ENCODE data around the gene CDH13. TPM values are rescaled to one million over a fixed set of nuclear protein-coding genes. Genes with fewer than 3 reads are reported as not detected.

Gene CDH13
- total and polyA plus RNA-seq, 2 donors (not counting 1 experiment from before 2014, with no cell fraction given): 27.6 to 96.7 TPM

DNA sequence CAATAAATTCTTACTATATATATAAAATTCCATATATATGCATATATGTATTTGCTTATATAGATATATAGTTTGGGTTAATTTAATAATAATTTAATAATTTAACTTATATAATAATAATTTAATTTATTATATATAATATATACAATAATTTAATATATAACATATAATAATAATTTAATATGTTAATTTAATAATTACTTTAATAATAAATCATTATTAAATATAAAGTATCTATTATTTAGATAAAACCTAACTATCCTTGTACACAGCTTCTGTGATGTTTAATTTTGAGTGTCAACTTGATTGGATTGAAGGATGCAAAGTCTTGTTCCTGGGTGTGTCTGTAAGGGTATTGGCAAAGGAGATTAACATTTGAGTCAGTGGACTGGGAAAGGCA, 40.6 kb upstream of the CDH13 start:
- Histone ChIP-seq H3K4me1 (ENCODE audit: control insufficient read depth, extremely low read depth, insufficient read depth, low read length) (no peaks in the 10 kb centered on the region), H3K9ac (ENCODE audit: insufficient read depth, low read length) (no peak overlapping the region), H3K4me2 (ENCODE audit: extremely low read depth, insufficient read depth, low read length) (no peak overlapping the region), H3K79me2 (ENCODE audit: control insufficient read depth, insufficient read depth, low read length) (no peaks in the 10 kb centered on the region), H3K9me3 (ENCODE audit: control insufficient read depth, insufficient read depth, low read depth, low read length) (no peaks in the 10 kb centered on the region), H2AFZ (ENCODE audit: low read length) (no peak overlapping the region), H3K36me3 (ENCODE audit: control insufficient read depth, insufficient read depth, low read length) (no peaks in the 10 kb centered on the region), H4K20me1 (ENCODE audit: control insufficient read depth, extremely low read depth, insufficient read depth, low read length) (no peaks in the 10 kb centered on the region), H3K27ac (ENCODE audit: insufficient read depth, low read length) (no peak overlapping the region), H3K4me3 (replicated peaks in 1 of 4; ENCODE audit: control extremely low read depth in 1 of 4, insufficient read depth in 1 of 4, low read depth in 3 of 4, low read length in 4 of 4) (no peak overlapping the region), H3K27me3 (ENCODE audit: control insufficient read depth, insufficient read depth, low read length) (no peaks in the 10 kb centered on the region)
- no peak for DNase-seq (ENCODE audit: low read depth in 2 of 2)
- TF ChIP-seq EZH2 (IDR thresholded peaks at IDR 0.05; ENCODE audit: low read length, missing control alignments): no peak
- TF ChIP-seq, protein P1, sequence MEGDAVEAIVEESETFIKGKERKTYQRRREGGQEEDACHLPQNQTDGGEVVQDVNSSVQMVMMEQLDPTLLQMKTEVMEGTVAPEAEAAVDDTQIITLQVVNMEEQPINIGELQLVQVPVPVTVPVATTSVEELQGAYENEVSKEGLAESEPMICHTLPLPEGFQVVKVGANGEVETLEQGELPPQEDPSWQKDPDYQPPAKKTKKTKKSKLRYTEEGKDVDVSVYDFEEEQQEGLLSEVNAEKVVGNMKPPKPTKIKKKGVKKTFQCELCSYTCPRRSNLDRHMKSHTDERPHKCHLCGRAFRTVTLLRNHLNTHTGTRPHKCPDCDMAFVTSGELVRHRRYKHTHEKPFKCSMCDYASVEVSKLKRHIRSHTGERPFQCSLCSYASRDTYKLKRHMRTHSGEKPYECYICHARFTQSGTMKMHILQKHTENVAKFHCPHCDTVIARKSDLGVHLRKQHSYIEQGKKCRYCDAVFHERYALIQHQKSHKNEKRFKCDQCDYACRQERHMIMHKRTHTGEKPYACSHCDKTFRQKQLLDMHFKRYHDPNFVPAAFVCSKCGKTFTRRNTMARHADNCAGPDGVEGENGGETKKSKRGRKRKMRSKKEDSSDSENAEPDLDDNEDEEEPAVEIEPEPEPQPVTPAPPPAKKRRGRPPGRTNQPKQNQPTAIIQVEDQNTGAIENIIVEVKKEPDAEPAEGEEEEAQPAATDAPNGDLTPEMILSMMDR (conservative IDR thresholded peaks at IDR 0.05 in 1 of 2, IDR thresholded peaks at IDR 0.05 in 1 of 2; ENCODE audit: low read depth in 1 of 2, low read length in 2 of 2): no peak

DNA sequence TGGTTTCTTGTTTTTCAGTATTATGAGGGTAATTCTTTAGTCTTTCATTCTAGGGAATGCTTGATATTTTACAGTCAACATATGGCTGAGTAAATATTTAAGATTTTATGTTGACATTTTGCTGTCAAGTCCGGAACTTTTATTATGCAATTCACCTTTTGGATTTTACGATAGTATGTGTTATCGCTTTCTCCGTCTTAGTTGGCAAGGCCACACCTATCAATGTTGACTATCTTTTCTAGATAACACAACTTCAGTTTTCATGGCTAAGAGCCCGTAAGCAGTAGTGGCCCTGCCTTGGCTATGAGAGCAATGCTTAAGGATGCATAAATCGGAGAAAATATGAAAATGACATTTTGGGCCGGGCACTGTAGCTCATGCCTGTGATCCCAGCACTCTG, 39.5 kb upstream of the CDH13 start:
- Histone ChIP-seq H3K4me1 (ENCODE audit: control insufficient read depth, extremely low read depth, insufficient read depth, low read length) (no peaks in the 10 kb centered on the region), H4K20me1 (ENCODE audit: control insufficient read depth, extremely low read depth, insufficient read depth, low read length) (no peaks in the 10 kb centered on the region), H3K9ac (ENCODE audit: insufficient read depth, low read length) (no peak overlapping the region), H2AFZ (ENCODE audit: low read length) (no peak overlapping the region), H3K4me2 (ENCODE audit: extremely low read depth, insufficient read depth, low read length) (no peak overlapping the region), H3K27ac (ENCODE audit: insufficient read depth, low read length) (no peak overlapping the region), H3K79me2 (ENCODE audit: control insufficient read depth, insufficient read depth, low read length) (no peaks in the 10 kb centered on the region), H3K27me3 (ENCODE audit: control insufficient read depth, insufficient read depth, low read length) (no peaks in the 10 kb centered on the region), H3K36me3 (ENCODE audit: control insufficient read depth, insufficient read depth, low read length) (no peaks in the 10 kb centered on the region), H3K4me3 (replicated peaks in 1 of 4; ENCODE audit: control extremely low read depth in 1 of 4, insufficient read depth in 1 of 4, low read depth in 3 of 4, low read length in 4 of 4) (no peak overlapping the region), H3K9me3 (ENCODE audit: control insufficient read depth, insufficient read depth, low read depth, low read length) (no peaks in the 10 kb centered on the region)
- TF ChIP-seq, protein P1 (conservative IDR thresholded peaks at IDR 0.05 in 1 of 2, IDR thresholded peaks at IDR 0.05 in 1 of 2; ENCODE audit: low read depth in 1 of 2, low read length in 2 of 2): no peak
- TF ChIP-seq EZH2 (IDR thresholded peaks at IDR 0.05; ENCODE audit: low read length, missing control alignments): no peak
- no peak for DNase-seq (ENCODE audit: low read depth in 2 of 2)

DNA sequence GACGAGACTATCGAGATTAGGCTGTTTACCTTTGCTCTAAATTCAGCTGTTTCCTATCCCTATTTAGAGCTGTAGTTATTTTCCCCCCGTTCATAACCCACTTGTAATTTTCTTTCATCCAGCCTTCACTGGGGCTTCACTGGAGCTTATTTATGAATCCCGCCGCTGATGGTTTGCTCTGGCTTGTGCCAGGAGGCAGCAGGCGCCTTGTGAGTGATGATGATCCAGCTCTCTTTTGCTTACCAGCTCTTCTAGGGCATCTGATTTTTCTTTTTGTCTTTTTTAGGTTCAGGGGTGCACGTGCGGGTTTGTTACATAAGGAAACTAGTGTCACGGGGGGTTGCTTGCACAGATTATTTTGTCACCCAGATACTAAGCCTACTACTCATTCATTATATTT, 37.4 kb upstream of the CDH13 start:
- Histone ChIP-seq H3K36me3 (ENCODE audit: control insufficient read depth, insufficient read depth, low read length) (no peaks in the 10 kb centered on the region), H3K27ac (ENCODE audit: insufficient read depth, low read length) (no peak overlapping the region), H2AFZ (ENCODE audit: low read length) (no peak overlapping the region), H3K79me2 (ENCODE audit: control insufficient read depth, insufficient read depth, low read length) (no peaks in the 10 kb centered on the region), H4K20me1 (ENCODE audit: control insufficient read depth, extremely low read depth, insufficient read depth, low read length) (no peaks in the 10 kb centered on the region), H3K27me3 (ENCODE audit: control insufficient read depth, insufficient read depth, low read length) (no peaks in the 10 kb centered on the region), H3K4me3 (replicated peaks in 1 of 4; ENCODE audit: control extremely low read depth in 1 of 4, insufficient read depth in 1 of 4, low read depth in 3 of 4, low read length in 4 of 4) (no peak overlapping the region), H3K4me1 (ENCODE audit: control insufficient read depth, extremely low read depth, insufficient read depth, low read length) (no peaks in the 10 kb centered on the region), H3K9ac (ENCODE audit: insufficient read depth, low read length) (no peak overlapping the region), H3K4me2 (ENCODE audit: extremely low read depth, insufficient read depth, low read length) (no peak overlapping the region), H3K9me3 (ENCODE audit: control insufficient read depth, insufficient read depth, low read depth, low read length) (no peaks in the 10 kb centered on the region)
- DNase-seq (ENCODE audit: low read depth in 2 of 2): no peak
- TF ChIP-seq EZH2 (IDR thresholded peaks at IDR 0.05; ENCODE audit: low read length, missing control alignments): no peak
- TF ChIP-seq, protein P1 (conservative IDR thresholded peaks at IDR 0.05 in 1 of 2, IDR thresholded peaks at IDR 0.05 in 1 of 2; ENCODE audit: low read depth in 1 of 2, low read length in 2 of 2): no peak

Measured in fibroblast of lung (primary cell).